DMS79 treated with DMSO at 0.1 percent for 48 hours (cell line): ENCODE data around the gene TMEM131.
"Not testable (repeated sequence)": the region's sequence is repeated elsewhere in the genome, so short reads cannot be mapped to it uniquely, and the experiment has no call there.

Source experiments
- DNase-seq: peaks from one replicate; lab custom pipeline; 2025; lab: John Stamatoyannopoulos, UW

The TMEM131 gene

DNA sequence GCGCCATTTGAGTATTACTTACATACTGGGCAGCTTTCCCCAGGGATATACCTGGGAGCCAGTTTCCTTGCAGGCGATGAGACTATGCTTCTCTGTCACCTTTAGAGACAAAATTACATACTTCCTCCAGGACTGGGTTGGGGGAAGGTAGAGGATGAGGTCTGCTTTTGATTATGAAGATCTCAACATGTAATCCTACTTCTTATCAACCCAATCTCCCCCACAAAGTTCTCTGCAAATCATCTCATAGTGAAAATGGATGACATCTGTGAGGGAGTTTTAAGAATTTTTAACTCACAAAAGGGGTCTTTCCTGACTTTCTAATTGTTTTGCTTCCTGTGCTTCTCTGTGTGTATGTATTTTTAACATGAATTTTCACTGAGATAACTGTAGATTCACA is 81.9 kb downstream of the TMEM131 start:
- no peak for DNase-seq

DNA sequence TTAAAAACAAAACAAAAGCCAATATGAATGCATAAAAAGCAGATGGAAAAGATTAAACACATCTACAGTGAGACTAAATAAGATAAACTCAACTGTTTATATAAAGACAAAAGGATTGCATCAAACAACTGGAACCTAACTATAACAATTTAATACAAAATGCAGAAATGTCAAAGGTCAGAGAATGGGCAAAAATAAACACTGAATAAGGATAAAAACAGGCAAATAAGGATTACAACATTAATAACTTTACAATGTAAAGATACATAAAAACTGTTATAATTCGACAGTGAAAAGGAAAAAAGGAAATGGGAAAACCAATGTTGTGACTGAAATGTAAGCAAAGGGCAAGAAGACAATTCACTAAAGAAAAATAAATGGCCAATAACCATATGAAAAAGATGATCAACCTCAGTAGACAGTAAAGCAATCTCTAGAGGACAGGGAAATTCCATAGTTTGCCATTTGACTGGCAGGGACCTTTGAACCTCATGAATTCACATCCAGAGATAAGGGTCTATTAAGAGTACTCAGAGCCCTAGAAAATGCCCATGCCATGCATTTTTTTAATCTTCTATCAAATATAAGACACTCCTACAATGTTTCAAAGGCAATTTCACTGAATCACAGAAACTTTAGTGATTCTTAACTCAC is 83.7 kb downstream of the TMEM131 start:
- no peak for DNase-seq

DNA sequence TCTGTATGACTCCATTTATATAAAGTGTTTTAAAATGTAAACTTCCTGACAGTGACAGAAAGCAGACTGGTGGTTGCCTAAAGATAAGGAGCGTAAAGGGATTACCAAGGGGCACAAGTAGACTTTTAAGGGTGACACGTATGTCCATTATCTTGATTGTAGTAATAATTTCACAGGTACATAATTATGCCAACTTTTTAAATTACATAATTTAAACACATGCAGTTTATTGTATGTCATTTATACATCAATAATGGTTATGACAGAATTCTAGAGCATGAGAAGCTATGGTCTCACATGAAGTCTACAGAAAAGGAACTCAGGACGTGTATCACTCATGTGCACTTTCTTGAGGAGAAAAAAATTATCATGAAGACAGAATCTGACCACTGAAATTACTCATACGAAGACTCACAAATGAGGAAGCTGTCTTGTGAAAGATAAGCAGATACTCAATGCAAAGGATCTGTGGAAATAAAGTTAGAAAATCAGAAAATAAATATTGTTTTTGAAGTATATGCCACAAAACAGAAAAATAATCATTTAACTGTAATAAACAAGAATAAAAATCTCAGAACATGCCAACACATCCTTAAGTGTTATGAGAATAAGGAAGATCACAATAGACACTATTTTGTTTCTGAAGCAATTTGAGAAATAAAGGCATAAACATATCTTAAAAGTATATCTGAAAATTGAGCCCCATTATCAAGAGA is 84.4 kb downstream of the TMEM131 start:
- DNase-seq: no peak

DNA sequence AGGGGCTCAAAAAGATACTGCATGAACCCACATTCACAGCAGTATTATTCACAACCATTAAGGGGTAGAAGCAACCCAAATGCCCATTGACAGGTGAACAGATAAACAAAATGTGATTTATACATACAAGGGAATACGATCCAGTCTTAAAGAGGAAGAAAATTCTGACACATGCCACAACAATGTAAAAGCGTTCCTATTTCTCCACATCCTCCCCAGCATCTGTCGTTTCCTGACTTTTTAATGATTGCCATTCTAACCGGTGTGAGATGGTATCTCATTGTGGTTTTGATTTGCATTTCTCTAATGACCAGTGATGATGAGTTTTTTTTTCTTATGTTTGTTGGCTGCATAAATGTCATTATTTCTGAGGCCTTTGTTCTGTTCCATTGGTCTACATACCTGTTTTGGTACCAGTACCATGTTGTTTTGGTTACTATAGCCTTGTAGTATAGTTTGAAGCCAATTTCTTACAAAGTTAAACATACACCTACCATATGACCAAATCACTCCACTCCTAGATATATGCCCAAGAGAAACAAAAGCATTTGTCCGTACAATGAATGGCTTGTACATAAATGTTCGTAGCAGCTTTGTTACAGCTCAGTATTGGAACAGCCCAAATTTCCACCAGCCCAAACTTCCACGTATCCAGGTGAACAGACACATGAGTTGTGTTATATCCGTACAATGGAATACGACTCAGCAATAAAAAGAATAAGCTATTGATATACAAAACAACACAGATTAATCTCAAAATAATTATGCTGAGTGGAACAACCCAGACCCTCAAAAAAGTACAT is 85.1 kb downstream of the TMEM131 start:
- no peak for DNase-seq

DNA sequence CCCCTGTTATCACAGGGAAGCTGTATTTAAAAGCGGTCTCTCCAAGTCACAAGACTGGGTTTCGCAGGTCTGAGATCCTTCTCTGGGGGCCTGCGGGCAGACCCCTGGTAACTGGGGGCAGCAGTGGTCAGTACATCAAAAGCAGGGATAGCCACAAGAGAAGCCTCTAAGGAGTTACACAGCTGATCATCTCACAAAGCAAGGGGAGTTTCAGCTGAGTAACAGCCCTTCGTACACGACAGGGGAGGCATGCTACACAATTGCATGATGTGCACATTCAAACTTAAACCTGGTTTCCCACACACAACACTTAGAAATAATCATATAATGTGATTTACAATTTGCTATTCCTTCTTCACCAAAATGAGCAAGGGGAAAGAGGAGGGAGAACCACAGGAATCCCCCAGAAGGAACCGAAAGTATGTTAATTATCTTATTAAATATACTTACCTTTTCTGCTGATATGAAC is 87.5 kb downstream of the TMEM131 start:
- DNase-seq: no peak

DNA sequence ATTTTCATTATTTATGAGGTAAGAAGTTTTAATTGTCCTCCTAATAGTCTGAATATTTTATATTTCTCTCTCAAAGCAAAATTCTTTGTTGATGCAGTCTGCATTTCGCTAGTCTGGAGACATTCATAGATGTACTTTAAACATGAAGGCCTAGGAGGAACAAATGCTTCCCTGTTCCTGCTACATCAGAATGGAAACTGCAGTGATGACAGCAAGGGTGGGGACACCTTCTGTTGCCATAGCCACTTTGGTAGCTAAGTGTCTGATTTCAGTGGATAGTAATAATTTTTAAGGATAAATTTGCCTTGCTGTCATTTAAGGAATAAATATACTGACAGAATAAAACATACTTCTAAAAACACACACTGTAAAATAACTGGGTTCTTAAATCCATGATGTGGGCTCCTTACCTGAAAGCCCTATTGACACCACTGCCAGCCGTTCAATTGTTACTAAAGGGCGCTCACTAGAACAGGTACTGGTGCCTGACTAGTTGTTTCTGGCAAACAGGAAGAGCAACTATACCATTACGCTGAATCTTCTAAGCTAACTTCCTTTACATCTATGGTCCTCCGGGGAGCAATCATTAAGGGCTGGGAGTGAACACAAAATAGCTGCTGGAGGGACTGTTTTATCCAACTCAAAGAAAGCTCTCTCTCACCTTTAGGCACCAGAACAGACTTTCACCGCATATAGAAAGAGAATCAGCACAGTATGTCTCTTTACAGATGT is 88.2 kb downstream of the TMEM131 start:
- DNase-seq: no peak

DNA sequence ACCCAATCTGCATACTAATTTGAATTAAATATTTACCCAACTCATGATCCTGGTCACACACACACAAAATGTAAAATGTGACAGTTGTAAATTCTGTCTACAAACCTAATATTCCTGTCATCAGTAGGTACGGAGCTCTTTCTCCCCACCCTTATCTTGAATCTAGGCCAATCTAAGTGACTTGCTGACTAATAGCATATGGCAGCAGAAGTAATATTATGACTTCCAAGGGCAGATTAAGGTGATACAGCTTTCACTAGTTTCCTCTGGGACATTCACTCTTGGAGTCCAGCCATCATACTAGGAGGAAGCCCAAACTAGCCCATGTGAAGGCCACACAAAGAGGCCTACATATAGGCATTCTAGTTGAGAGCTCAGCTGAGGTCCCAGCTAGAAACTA is 89.4 kb downstream of the TMEM131 start:
- DNase-seq: no peak

DNA sequence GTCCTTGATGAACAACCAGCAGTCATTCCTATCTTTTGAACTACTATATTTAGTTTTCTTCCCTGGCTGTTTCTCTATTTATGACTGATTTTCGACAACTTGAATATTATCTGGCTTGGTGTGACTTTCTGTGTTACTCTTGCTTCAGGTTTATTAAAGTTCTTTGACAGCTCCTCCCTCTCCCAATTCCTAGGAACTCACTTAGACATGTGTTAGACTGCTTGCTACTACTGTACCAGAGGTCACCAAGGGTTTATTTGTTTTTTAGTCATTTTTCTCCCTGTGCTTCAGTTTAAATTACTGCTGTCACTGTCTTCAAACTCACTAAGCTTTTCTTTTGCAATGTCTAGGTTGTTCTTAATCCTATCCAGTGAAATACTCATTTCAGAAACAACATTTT is 90.5 kb downstream of the TMEM131 start:
- no peak for DNase-seq

DNA sequence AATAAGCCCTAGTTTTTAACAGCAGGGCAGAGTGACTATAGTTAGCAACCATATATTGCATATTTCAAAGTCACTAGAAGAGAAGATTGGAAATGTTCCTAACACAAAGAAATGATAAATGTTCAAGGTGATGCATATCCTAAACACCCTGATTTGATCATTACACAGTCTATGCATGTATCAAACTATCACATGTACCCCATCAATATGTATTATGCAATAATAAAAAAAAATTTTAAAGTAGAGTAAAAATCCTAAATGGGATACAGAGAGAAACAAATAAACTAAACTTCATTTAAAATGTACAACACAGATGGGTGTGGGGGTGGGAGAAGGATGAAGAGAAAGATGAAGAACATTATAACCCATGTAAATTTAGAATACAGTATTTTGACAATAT is 93.9 kb downstream of the TMEM131 start:
- no peak for DNase-seq

DNA sequence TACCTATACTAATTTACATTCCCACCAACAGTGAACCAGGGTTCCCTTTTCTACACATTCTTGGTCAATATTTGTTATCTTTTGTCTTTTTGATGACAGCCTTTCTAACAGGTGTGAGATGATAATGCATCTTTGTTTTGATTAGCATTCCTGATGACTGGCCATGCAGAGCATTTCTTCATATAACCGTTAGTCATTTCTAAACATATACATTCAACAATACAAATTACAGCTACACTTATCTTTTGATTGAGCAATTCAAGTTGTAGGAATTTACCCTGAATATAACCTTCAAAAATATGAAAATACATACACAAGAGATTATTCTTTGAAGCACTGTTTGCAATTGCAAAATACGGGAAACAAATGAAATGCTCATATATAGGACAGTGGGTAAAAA is 94.9 kb downstream of the TMEM131 start:
- DNase-seq: no peak

DNA sequence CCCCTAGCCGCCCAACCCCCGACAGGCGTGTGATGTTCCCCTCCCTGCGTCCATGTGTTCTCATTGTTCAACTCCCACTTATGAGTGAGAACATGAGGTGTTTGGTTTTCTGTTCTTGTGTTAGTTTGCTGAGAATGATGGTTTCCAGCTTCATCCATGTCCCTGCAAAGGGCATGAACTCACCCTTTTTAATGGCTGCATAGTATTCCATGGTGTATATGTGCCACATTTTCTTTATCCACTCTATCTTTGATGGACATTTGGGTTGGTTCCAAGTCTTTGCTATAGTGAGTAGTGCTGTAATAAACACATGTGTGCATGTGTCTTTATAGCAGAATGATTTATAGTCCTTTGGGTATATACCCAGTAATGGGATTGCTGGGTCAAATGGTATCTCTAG is 102.7 kb downstream of the TMEM131 start:
- DNase-seq: not testable (repeated sequence)

DNA sequence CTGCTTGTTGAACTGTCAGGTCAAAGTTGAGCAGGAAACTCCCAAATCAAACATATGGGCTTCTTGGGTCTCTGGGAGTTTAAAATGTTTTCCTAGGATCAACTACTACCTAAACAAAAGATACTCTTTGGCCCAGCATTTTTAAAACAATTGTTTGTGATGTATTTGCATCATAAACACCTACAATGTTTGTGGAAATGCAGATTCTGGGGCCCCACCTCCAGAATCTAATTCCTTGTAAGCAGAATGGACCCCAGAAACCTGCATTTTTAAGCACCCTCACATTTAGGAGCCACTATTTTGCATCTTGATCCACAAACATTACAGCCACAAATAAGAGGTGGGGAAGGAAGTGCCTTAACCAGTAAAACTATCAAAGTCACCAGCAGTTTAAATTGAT is 104.1 kb downstream of the TMEM131 start:
- DNase-seq: no peak

DNA sequence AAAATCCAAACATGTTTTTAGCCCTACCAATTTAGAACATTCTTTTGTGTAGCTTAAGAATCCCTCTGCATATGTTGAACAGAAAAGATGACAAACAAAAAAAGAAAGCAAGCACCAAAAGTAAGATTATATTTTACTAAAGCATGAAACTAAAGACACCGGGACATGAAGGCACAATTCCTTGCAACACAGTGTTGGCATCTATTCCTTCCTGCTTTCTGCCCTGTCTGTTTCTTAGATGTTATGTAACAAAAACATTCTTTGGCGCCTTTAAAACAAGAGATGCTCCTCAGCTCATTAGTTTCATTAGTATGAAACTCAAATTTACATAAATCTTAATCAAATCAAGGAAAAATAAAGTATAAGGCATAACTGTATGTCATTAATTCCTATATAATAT is 106.6 kb downstream of the TMEM131 start:
- DNase-seq: no peak

DNA sequence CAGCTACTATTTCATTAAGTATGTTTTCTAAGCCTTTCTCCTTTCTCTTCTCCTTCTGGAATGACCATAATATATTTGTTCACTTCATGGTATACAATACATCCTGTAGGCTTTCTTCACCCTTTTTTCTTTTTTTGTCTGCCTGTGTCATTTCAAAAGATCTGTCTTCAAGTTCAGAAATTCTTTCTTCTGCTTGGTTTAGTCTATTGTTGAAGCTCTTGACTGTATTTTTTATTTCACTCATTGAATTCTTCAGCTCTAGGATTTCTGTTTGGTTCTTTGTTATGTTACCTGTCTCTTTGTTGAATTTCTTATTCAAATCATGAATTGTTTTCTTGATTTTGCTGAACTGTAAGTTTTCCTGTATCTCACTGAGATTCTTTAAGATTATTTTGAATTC is 109.9 kb downstream of the TMEM131 start:
- no peak for DNase-seq

DNA sequence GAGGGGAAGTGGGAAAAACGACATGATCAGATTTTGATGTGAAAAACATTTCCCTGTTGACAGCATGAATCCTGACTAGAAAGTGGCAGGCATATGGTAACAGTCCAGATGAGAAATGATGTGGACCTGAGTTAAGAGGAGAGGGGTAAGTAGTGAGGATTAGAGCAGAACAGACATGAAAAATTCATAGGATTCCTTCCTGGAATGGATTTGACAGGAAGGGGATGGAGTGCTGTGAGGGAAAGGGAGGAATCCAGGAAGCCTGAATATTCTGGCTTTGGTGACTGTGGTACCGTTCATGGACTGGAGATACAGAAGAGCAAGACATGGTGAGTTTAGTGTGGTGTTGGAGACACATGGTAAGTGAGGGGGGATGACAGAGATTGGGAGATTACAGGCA is 115.4 kb downstream of the TMEM131 start:
- DNase-seq: no peak

DNA sequence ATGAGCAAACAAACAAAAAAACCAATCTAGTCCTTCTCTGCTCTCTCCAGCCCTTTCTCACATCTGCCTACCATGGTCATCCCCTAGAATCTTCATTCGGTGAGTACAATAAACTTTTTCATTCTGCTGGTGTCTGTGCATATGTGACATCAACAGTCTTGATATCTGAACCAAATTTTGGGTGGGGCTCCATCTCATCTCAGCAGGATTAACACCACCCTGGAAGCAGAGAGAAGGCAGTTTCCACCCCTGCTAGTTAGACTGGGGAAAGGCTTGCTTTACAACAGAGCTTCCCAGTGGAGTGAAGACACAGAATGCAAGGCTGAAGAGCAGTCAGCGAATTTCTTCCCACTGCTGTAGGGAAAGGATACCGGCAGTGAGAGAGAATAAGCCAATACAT is 116.9 kb downstream of the TMEM131 start:
- no peak for DNase-seq

DNA sequence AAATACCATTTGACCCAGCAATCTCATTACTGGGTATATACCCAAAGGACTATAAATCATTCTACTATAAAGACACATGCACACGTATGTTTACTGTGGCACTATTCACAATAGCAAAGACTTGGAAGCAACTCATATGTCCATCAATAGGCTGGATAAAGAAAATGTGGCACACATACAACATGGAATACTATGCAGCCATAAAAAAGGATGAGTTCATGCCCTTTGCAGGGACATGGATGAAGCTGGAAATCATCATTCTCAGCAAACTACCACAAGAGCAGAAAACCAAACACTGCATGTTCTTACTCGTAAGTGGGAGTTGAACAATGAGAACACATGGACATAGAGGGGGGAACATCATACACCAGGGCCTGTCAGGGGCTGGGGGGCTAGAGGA is 117.4 kb downstream of the TMEM131 start:
- DNase-seq: not testable (repeated sequence)

DNA sequence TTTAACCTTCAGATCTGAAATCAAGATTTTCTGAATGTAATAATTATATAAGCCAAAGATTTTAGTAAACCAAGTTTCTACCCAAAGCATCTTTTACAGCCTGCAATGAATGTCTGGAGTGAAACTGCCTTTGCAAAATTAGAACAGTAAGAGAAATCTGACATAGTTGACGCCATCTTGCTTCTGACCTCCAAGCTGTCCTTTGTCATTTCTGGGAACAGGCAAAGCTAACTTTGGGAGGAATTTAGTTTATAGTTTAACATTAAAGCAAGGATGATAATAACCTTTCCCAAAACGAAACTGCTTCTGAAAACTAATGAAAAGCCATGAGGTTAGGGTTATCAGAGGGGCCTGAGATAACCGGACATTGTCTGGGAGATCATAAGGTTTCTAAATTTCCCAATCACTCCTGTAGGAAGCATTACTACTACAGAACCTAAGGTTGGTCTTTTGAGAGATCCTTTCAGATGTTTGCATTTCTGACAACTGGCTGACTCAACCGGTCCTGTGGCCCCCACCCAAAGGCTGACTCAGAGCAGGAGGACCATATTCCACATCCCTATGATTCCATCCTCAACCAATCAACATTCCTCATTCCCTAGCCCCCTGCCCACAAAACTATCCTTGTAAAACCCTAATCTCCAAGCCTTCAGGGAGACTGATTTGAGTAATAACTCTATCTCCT is 124.5 kb downstream of the TMEM131 start:
- no peak for DNase-seq

DNA sequence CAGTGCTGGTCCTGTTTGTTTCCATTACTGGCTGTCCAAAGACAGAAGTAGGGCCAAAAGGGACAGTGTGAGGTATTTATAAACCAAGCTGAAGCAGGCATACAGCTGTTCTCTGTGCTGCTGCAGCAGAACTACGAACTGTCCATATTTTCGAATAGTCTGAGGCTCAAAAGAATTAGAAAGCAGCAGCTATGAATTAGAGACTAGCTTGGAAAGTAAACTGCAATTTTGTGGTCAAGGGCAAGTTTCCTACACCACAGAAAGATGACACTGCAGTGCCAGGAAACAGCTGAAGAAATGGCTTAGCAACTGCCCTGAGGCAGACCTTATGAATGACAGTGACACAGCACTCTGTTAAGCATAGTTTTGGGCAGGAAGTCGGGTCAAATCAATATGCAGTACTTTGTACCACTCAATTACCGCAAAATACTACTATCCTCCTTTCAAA is 125.3 kb downstream of the TMEM131 start:
- DNase-seq: no peak

DNA sequence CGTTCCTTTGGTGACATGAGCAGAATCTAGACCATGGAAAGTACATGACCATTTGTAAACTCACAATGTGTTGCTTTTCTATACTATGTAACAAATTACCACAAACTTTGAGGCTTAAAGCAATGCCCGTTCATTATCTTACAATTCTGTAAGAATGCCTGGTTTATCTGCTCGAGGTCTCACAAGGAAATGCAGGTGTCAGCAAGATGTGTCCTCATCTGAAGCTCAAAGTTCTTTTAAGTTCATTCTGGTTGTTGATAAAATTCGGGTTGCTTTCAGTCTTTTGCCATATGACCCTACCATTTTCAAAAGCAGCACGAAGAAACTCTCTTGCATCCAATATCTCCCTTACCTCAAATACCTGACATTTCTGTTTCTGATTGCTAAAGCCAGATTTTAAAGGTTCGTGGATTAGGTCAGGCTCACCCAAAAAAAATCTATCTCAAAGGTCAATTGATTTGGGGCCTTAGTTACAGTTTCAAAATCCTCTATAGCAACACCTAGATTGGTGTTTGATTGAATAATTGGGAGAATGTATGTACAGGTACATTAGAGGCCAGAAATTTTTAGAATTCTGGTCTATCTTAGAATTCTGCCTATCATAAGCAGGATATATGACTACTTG is 125.9 kb downstream of the TMEM131 start:
- DNase-seq: no peak
